Endodermal cell (in vitro differentiated cells): ENCODE data around the gene RCC1. TPM values are rescaled to one million over a fixed set of nuclear protein-coding genes. Genes with fewer than 3 reads are reported as not detected.

ENCODE experiments used
- DNase-seq: peaks from one replicate; pipeline ENCODE4 v3.0.0-alpha.2; 2017
- H3K27ac ChIP-seq: 2 replicates; pipeline ENCODE4 v1.5.1; 2013; ENCODE audit warnings: mild to moderate bottlenecking, low read depth, low read length, moderate library complexity
- H3K27me3 ChIP-seq: 2 replicates; pipeline ENCODE4 v1.6.1; 2013; ENCODE audit warnings: mild to moderate bottlenecking, low read length, moderate library complexity; ENCODE audit not compliant: insufficient read depth, control insufficient read depth, poor library complexity, severe bottlenecking
- H3K36me3 ChIP-seq: 2 replicates; pipeline ENCODE4 v1.7.0; 2013; ENCODE audit warnings: mild to moderate bottlenecking, low read length, moderate library complexity; ENCODE audit not compliant: control insufficient read depth, insufficient read depth
- H3K4me1 ChIP-seq: one replicate; pipeline ENCODE4 v1.7.0; 2013; ENCODE audit warnings: low read length; ENCODE audit not compliant: control insufficient read depth, insufficient read depth
- H3K4me3 ChIP-seq: 2 replicates; pipeline ENCODE4 v1.5.1; 2013; ENCODE audit warnings: mild to moderate bottlenecking, low read length, moderate library complexity
- H3K9ac ChIP-seq: 2 replicates; pipeline ENCODE4 v1.6.1; 2013; ENCODE audit warnings: mild to moderate bottlenecking, low read length, moderate library complexity; ENCODE audit not compliant: poor library complexity, severe bottlenecking; ENCODE audit errors: extremely low read depth
- H3K9me3 ChIP-seq: 2 replicates; pipeline ENCODE4 v1.6.1; 2013; ENCODE audit warnings: mild to moderate bottlenecking, low read length, moderate library complexity; ENCODE audit not compliant: control insufficient read depth
- H3K27ac Mint-ChIP-seq: 2 replicates; pipeline ENCODE4 v1.8.0; 2020; ENCODE audit warnings: mixed read lengths
- H3K27me3 Mint-ChIP-seq: 2 replicates; pipeline ENCODE4 v1.8.0; 2021; ENCODE audit warnings: mild to moderate bottlenecking, mixed read lengths; ENCODE audit not compliant: insufficient read depth
- H3K36me3 Mint-ChIP-seq: 2 replicates; pipeline ENCODE4 v1.8.0; 2020; ENCODE audit warnings: low read depth, mixed read lengths
- H3K4me1 Mint-ChIP-seq: 2 replicates; pipeline ENCODE4 v1.8.0; 2020; ENCODE audit warnings: mixed read lengths
- H3K4me3 Mint-ChIP-seq: 2 replicates; pipeline ENCODE4 v1.8.0; 2020; ENCODE audit warnings: mild to moderate bottlenecking, moderate library complexity, mixed read lengths
- H3K9me3 Mint-ChIP-seq: 2 replicates; pipeline ENCODE4 v1.8.0; 2020; ENCODE audit warnings: mild to moderate bottlenecking, mixed read lengths
- WGBS, 2 experiments: methylation state at CpG; one replicate each; pipeline versions ENCODE4 v1.1.5 to v1.1.7; 2013; ENCODE audit warnings: missing lambda C conversion rate in 2 of 2, mixed read lengths in 1 of 2; ENCODE audit not compliant: insufficient coverage in 1 of 2, insufficient read length in 1 of 2; 5-methylcytosine and 5-hydroxymethylcytosine counted together
- total RNA-seq, 2 donors: library from RNA; stranded (reverse); fragmentation: NEBNext Ultra II Directional in 1 of 2; extraction: Animal tissue kit (Norgen Biotek cat#: 25700) in 1 of 2; gene quantifications; 2 replicates in 1 of 2; 3 replicates in 1 of 2; pipeline ENCODE4 v1.2.1, GENCODE V29; 2021
- TF ChIP-seq, protein P1 (sequence below): fragments of 200-600 bp; sonication (generic); conservative IDR thresholded peaks from 2 replicates; pipeline ENCODE4 v1.5.0; 2021; ENCODE audit warnings: antibody characterized with exemption, mild to moderate bottlenecking

RCC1 gene
- total RNA-seq, 2 donors from 2014 or later = 55.4 to 65.3 TPM

- no peak for DNase-seq
- peaks cover 39% of the 10 kb centered on the region for H3K36me3 Mint-ChIP-seq
- TF ChIP-seq, protein P1, sequence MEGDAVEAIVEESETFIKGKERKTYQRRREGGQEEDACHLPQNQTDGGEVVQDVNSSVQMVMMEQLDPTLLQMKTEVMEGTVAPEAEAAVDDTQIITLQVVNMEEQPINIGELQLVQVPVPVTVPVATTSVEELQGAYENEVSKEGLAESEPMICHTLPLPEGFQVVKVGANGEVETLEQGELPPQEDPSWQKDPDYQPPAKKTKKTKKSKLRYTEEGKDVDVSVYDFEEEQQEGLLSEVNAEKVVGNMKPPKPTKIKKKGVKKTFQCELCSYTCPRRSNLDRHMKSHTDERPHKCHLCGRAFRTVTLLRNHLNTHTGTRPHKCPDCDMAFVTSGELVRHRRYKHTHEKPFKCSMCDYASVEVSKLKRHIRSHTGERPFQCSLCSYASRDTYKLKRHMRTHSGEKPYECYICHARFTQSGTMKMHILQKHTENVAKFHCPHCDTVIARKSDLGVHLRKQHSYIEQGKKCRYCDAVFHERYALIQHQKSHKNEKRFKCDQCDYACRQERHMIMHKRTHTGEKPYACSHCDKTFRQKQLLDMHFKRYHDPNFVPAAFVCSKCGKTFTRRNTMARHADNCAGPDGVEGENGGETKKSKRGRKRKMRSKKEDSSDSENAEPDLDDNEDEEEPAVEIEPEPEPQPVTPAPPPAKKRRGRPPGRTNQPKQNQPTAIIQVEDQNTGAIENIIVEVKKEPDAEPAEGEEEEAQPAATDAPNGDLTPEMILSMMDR = no peak
- no peak overlapping the region for H3K4me3 Mint-ChIP-seq
- no peak overlapping the region for H3K4me3 ChIP-seq
- no peaks in the 10 kb centered on the region for H3K27me3 Mint-ChIP-seq
- no peaks in the 10 kb centered on the region for H3K9me3 ChIP-seq
- H3K27me3 ChIP-seq = no peaks in the 10 kb centered on the region
- H3K36me3 ChIP-seq = peaks cover 32% of the 10 kb centered on the region
- WGBS, 2 experiments = 75% methylated on average over 1 of the region's 1 CpG; no CpG with 5 or more reads in 1 of the 2 experiments
- peaks cover 4% of the 10 kb centered on the region for H3K4me1 Mint-ChIP-seq
- no peaks in the 10 kb centered on the region for H3K4me1 ChIP-seq
- H3K9me3 Mint-ChIP-seq = no peaks in the 10 kb centered on the region
- H3K9ac ChIP-seq = no peak overlapping the region
- H3K27ac ChIP-seq = no peak overlapping the region
- H3K27ac Mint-ChIP-seq = peak overlapping the region; percentile 76
Observed at GRCh38 chr1:28457678-28458077, 48.2 kb upstream of the RCC1 start.

GRCh38 chr1:28458237-28459228 is 47.3 kb upstream of the RCC1 start:
- DNase-seq = no peak
- Histone ChIP-seq H3K4me3 (no peak overlapping the region), H3K27ac (no peak overlapping the region), H3K9me3 (no peaks in the 10 kb centered on the region), H3K4me1 (no peaks in the 10 kb centered on the region), H3K36me3 (peaks cover 38% of the 10 kb centered on the region), H3K27me3 (no peaks in the 10 kb centered on the region), H3K9ac (no peak overlapping the region)
- H3K27me3 Mint-ChIP-seq = no peaks in the 10 kb centered on the region
- peaks cover 37% of the 10 kb centered on the region for H3K36me3 Mint-ChIP-seq
- H3K9me3 Mint-ChIP-seq = no peaks in the 10 kb centered on the region
- H3K27ac Mint-ChIP-seq = peak overlapping the region; percentile 8
- TF ChIP-seq, protein P1 = no peak
- no peak overlapping the region for H3K4me3 Mint-ChIP-seq
- H3K4me1 Mint-ChIP-seq = peaks cover 4% of the 10 kb centered on the region
- 94% methylated on average over 5 of the region's 7 CpGs; no CpG with 5 or more reads in 1 of the 2 experiments for WGBS, 2 experiments

DNA sequence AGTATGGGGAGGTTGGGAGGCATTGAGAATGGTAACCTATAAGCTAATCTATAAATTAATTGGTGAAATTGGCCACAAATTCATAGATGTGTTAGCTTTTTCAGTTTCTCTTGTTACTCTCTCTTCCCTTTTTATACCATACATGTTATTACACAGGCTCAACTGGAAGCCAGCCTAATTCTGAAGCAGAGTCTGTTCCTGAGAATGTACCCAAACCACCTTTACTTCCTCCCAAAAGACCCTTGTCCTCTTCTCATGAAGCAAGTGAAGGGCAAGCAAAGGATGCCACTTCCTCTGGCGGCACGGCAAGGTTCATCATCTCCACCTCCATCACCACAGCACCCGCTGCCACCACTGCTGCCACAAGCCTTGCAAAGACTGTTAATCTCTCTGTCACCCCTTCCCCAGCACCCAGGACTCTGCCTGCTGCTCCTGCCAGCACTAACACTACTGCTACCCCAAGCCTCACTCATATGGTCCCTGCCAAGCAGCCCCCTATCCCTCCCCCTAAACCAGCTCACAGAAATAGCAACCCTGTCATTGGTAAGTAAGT is 39.5 kb upstream of the RCC1 start:
- H3K9me3 Mint-ChIP-seq = no peaks in the 10 kb centered on the region
- DNase-seq = no peak
- H3K36me3 Mint-ChIP-seq = peaks cover 49% of the 10 kb centered on the region

More for the DNA sequence above, 39.5 kb upstream of the RCC1 start:
- no peaks in the 10 kb centered on the region for H3K9me3 ChIP-seq
- H3K27me3 ChIP-seq = no peaks in the 10 kb centered on the region
- H3K4me3 ChIP-seq = no peak overlapping the region
- H3K4me1 ChIP-seq = no peaks in the 10 kb centered on the region
- no peaks in the 10 kb centered on the region for H3K4me1 Mint-ChIP-seq
- TF ChIP-seq, protein P1 = no peak
- peaks cover 55% of the 10 kb centered on the region for H3K36me3 ChIP-seq
- H3K4me3 Mint-ChIP-seq = no peak overlapping the region
- H3K27ac Mint-ChIP-seq = no peak overlapping the region
- no peak overlapping the region for H3K27ac ChIP-seq
- H3K9ac ChIP-seq = no peak overlapping the region
- no peaks in the 10 kb centered on the region for H3K27me3 Mint-ChIP-seq
- WGBS, 2 experiments = 97 to 100% methylated on average over 1 to 3 of the region's 3 CpGs
